Endothelial cell of umbilical vein (primary cell): ENCODE data around the gene BRD1. TPM values are rescaled to one million over a fixed set of nuclear protein-coding genes. Genes with fewer than 3 reads are reported as not detected.

Source experiments
- BruUV-seq: library from RNA; stranded (reverse); fragments of 400-500 nt; replicated peaks from 2 replicates; lab custom pipeline; 2021; lab: Mats Ljungman, UMichigan
- CTCF ChIA-PET: fragments of 300-600, 350-600 bp; sonication (Branson Sonifier 250); formaldehyde crosslinking; loops from one replicate; lab custom pipeline; 2021; ENCODE audit warnings: antibody characterized with exemption, inconsistent platforms; lab: Charles Lee
- POLR2A ChIA-PET: fragments of 300-600, 350-600 bp; sonication (Branson Sonifier 250); formaldehyde crosslinking; loops from one replicate; lab custom pipeline; 2021; ENCODE audit warnings: antibody characterized with exemption, inconsistent platforms; lab: Charles Lee
- DNase-seq: peaks from one replicate; pipeline ENCODE4 v3.0.0-alpha.2; 2011; ENCODE audit warnings: low read depth, low spot score
- FAIRE-seq: peaks from 2 replicates; lab custom pipeline; 2011; peaks lifted over from hg19 to GRCh38; lab: Jason Lieb, UNC
- H2AFZ ChIP-seq: 2 replicates; pipeline ENCODE4 v1.6.0; 2012; ENCODE audit warnings: low read depth, low read length, control low read depth, inconsistent platforms
- H3K27ac ChIP-seq: 2 replicates; pipeline ENCODE4 v1.5.1; 2011; ENCODE audit warnings: low read depth, mild to moderate bottlenecking, control low read depth, low read length, moderate library complexity; ENCODE audit not compliant: insufficient read depth
- H3K27me3 ChIP-seq, 2 experiments: 2 replicates each; pipeline versions ENCODE4 v1.6.0 to v1.6.1; 2011; ENCODE audit warnings: low read length in 2 of 2, mixed read lengths in 1 of 2; ENCODE audit not compliant: control insufficient read depth in 2 of 2, insufficient read depth in 2 of 2
- H3K36me3 ChIP-seq, 2 experiments: 2 replicates in 1 of 2; 3 replicates in 1 of 2; pipeline ENCODE4 v1.5.1; 2011; ENCODE audit warnings: low read length in 2 of 2, mild to moderate bottlenecking in 1 of 2, moderate library complexity in 1 of 2; ENCODE audit not compliant: control insufficient read depth in 2 of 2, insufficient read depth in 2 of 2; ENCODE audit errors: extremely low read depth in 1 of 2
- H3K4me1 ChIP-seq: 3 replicates; pipeline ENCODE4 v1.5.1; 2011; ENCODE audit warnings: mild to moderate bottlenecking, low read length; ENCODE audit not compliant: control insufficient read depth, insufficient read depth; ENCODE audit errors: extremely low read depth
- H3K4me2 ChIP-seq: 2 replicates; pipeline ENCODE4 v1.6.1; 2011; ENCODE audit warnings: low read length, control low read depth, mixed read lengths; ENCODE audit not compliant: insufficient read depth
- H3K4me3 ChIP-seq, 3 experiments: fragments of 200-600 bp in 1 of 3; sonication (generic), shearing (Covaris generic) in 1 of 3; replicated peaks in 1 of 3; 2 replicates each; pipeline ENCODE4 v1.5.1; 2011 to 2016; ENCODE audit warnings: control low read depth in 3 of 3, low read length in 3 of 3, mild to moderate bottlenecking in 2 of 3, inconsistent platforms in 1 of 3, low read depth in 1 of 3, moderate library complexity in 1 of 3; ENCODE audit not compliant: insufficient read depth in 1 of 3
- H3K79me2 ChIP-seq: 2 replicates; pipeline ENCODE4 v1.6.0; 2012; ENCODE audit warnings: low read length, inconsistent platforms; ENCODE audit not compliant: control insufficient read depth, insufficient read depth
- H3K9ac ChIP-seq: replicated peaks from 2 replicates; pipeline ENCODE3; 2011; ENCODE audit warnings: low read length, control low read depth; ENCODE audit not compliant: insufficient read depth; ENCODE audit errors: extremely low read depth
- H3K9me1 ChIP-seq: replicated peaks from 3 replicates; pipeline ENCODE4 v1.6.0; 2011; ENCODE audit warnings: mild to moderate bottlenecking, low read length; ENCODE audit not compliant: control insufficient read depth, insufficient read depth; ENCODE audit errors: extremely low read depth
- H3K9me3 ChIP-seq: replicated peaks from 2 replicates; pipeline ENCODE4 v1.5.1; 2012; ENCODE audit warnings: low read length, inconsistent platforms; ENCODE audit not compliant: control insufficient read depth, insufficient read depth
- H4K20me1 ChIP-seq: replicated peaks from 2 replicates; pipeline ENCODE3; 2011; ENCODE audit warnings: mild to moderate bottlenecking, low read length; ENCODE audit not compliant: control insufficient read depth, insufficient read depth; ENCODE audit errors: extremely low read depth
- CTCF ChIP-seq, 2 donors: IDR thresholded peaks; 1 replicate in 1 of 2; 2 replicates in 1 of 2; pipeline ENCODE4 v1.5.1; 2011; ENCODE audit warnings: low read length in 2 of 2, mild to moderate bottlenecking in 2 of 2, moderate library complexity in 2 of 2, control low read depth in 1 of 2, inconsistent platforms in 1 of 2, low read depth in 1 of 2; ENCODE audit not compliant: insufficient read depth in 1 of 2; ENCODE audit errors: extremely low read depth in 1 of 2
- EZH2 ChIP-seq: IDR thresholded peaks from 2 replicates; pipeline ENCODE4 v1.6.1; 2012; ENCODE audit warnings: borderline replicate concordance, low read depth, mild to moderate bottlenecking, moderate library complexity, low read length, inconsistent platforms; ENCODE audit not compliant: severe bottlenecking
- FOS ChIP-seq: IDR thresholded peaks from 2 replicates; pipeline ENCODE4 v1.6.1; 2011; ENCODE audit warnings: mild to moderate bottlenecking, low read length, moderate library complexity, borderline replicate concordance; ENCODE audit not compliant: insufficient read depth
- GATA2 ChIP-seq: IDR thresholded peaks from 2 replicates; pipeline ENCODE4 v1.7.0; 2011; ENCODE audit warnings: low read depth, mild to moderate bottlenecking, moderate library complexity, mixed read lengths, low read length; ENCODE audit not compliant: insufficient read length, insufficient read depth
- JUN ChIP-seq: IDR thresholded peaks from 2 replicates; pipeline ENCODE4 v1.6.1; 2011; ENCODE audit warnings: borderline replicate concordance, low read depth; ENCODE audit not compliant: insufficient read length, insufficient read depth
- MAX ChIP-seq: IDR thresholded peaks from 2 replicates; pipeline ENCODE4 v1.6.1; 2011; ENCODE audit not compliant: insufficient read depth, insufficient read length
- MYC ChIP-seq: IDR thresholded peaks from one replicate; pipeline ENCODE4 v1.6.1; 2011; ENCODE audit warnings: mild to moderate bottlenecking, low read depth, low read length
- POLR2A ChIP-seq: IDR thresholded peaks from 2 replicates; pipeline ENCODE4 v1.6.1; 2012; ENCODE audit warnings: low read depth, mild to moderate bottlenecking, control low read depth, low read length
- POLR2AphosphoS5 ChIP-seq: IDR thresholded peaks from 2 replicates; pipeline ENCODE4 v1.6.1; 2012; ENCODE audit warnings: low read depth, mild to moderate bottlenecking, control low read depth, low read length, moderate library complexity; ENCODE audit not compliant: insufficient read depth
- dilution Hi-C: fragments of 300-500 bp; cut with MboI; formaldehyde crosslinking; loops from one replicate; pipeline ENCODE4 v1.15.0; 2019; ENCODE audit warnings: low sequenced_read_pairs; ENCODE audit not compliant: extremely low pct_ligation_motif_present
- intact Hi-C: fragments of 100-400 bp; cut with micrococcal nuclease; formaldehyde crosslinking; loops from one replicate; pipeline ENCODE4 v1.10.0; 2022
- polyA plus RNA-seq, 4 experiments: library from polyadenylated mRNA; depleted of rRNA in 3 of 4; stranded (reverse) in 3 of 4; unstranded in 1 of 4; fragments of >200 nt; gene quantifications; 2 replicates each; pipeline versions ENCODE4 v1.2.1 to v1.2.3, GENCODE V29; 2011 to 2012; ENCODE audit warnings: missing spikeins in 1 of 4
- total RNA-seq: library from RNA; stranded (reverse); gene quantifications from 2 replicates; pipeline ENCODE4 v1.2.3, GENCODE V29; 2021

Gene BRD1
- total and polyA plus RNA-seq, 2 donors (not counting 3 experiments of a cell fraction or from before 2014, with no cell fraction given): 8.1 to 41.1 TPM

GRCh38 chr22:49752598-49753091, 75.0 kb downstream of the BRD1 start:
- FAIRE-seq: no peak
- intact Hi-C loops: no loop called here

More at GRCh38 chr22:49752598-49753091, 75.0 kb downstream of the BRD1 start:
- CTCF ChIA-PET: no interaction called here
- no peaks in the 10 kb centered on the region for H3K36me3 ChIP-seq
- no peaks in the 10 kb centered on the region for H3K27me3 ChIP-seq
- H3K9me3 ChIP-seq: no peaks in the 10 kb centered on the region
- no TSS peak for BruUV-seq
- no peak overlapping the region for H3K4me3 ChIP-seq
- H3K4me2 ChIP-seq: no peak overlapping the region
- no peak for DNase-seq
- POLR2A ChIA-PET: no interaction called here
- no peaks in the 10 kb centered on the region for H4K20me1 ChIP-seq
- dilution Hi-C loops: no loop called here
- no peak for TF ChIP-seq MAX
- no peak for TF ChIP-seq EZH2
- TF ChIP-seq CTCF (IDR thresholded peaks at IDR 0.05; ENCODE audit: extremely low read depth in 1 of 2, insufficient read depth in 1 of 2, low read depth in 1 of 2, low read length in 2 of 2): no peak
- TF ChIP-seq POLR2A: no peak
- TF ChIP-seq JUN: no peak
- no peak for TF ChIP-seq MYC
- TF ChIP-seq POLR2AphosphoS5: no peak
- no peak for TF ChIP-seq FOS
- TF ChIP-seq GATA2: no peak
- H2AFZ ChIP-seq: no peak overlapping the region
- H3K79me2 ChIP-seq: no peaks in the 10 kb centered on the region
- H3K9me1 ChIP-seq: no peaks in the 10 kb centered on the region
- H3K9ac ChIP-seq: no peak overlapping the region
- H3K27ac ChIP-seq: no peak overlapping the region
- H3K4me1 ChIP-seq: no peaks in the 10 kb centered on the region
